ENCODE data around the gene IFT25. TPM values are rescaled to one million over a fixed set of nuclear protein-coding genes. Genes with fewer than 3 reads are reported as not detected.

Gene IFT25
- total RNA-seq, 1 donor from 2014 or later, result 29.4 TPM

DNA sequence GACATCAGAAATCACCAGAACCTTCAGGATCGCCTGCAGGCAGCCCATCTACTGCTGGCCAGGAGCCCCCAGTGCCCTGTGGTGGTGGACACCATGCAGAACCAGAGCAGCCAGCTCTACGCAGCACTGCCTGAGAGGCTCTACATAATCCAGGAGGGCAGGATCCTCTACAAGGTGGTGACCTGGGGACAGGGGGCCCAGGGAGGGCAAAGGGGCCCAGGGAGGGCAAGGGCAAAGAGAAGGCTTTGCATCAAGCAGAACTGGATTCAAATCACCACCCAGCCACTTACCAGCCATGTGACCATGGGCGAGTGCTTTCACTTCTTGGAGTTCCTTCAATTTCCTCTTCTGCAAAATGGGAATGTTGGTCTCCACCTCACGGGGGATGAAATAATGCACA lies 39.4 kb downstream of the IFT25 start:
- H3K4me1 ChIP-seq (ENCODE audit: insufficient read depth, low read length), result no peaks in the 10 kb centered on the region
- Mint-ChIP-seq H3K4me1 (ENCODE audit: low read depth, unreplicated experiment) (peaks cover 10% of the 10 kb centered on the region), H3K27ac (ENCODE audit: unreplicated experiment) (no peak overlapping the region), H3K9me3 (ENCODE audit: unreplicated experiment) (no peaks in the 10 kb centered on the region), H3K27me3 (ENCODE audit: low read depth, unreplicated experiment) (no peaks in the 10 kb centered on the region), H3K4me3 (ENCODE audit: unreplicated experiment) (no peak overlapping the region), H3K36me3 (ENCODE audit: low read depth, unreplicated experiment) (peaks cover 4% of the 10 kb centered on the region)
- no peaks in the 10 kb centered on the region for H3K79me2 ChIP-seq (ENCODE audit: insufficient read depth, low read length)
- no peaks in the 10 kb centered on the region for H3K27me3 ChIP-seq (ENCODE audit: insufficient read depth, low read length)
- H2AFZ ChIP-seq (ENCODE audit: low read depth, low read length), result no peak overlapping the region
- DNase-seq (ENCODE audit: low read depth) (no peak), FAIRE-seq (no peak)
- TF ChIP-seq EZH2 (IDR thresholded peaks at IDR 0.05; ENCODE audit: insufficient read depth, low read length), result no peak
- TF ChIP-seq CTCF (IDR thresholded peaks at IDR 0.05; ENCODE audit: insufficient read depth, low read depth, low read length), result no peak
- H3K4me2 ChIP-seq (ENCODE audit: low read length), result no peak overlapping the region
- no peaks in the 10 kb centered on the region for H4K20me1 ChIP-seq (ENCODE audit: insufficient read depth, low read length)
- H3K36me3 ChIP-seq (ENCODE audit: insufficient read depth, low read length), result no peaks in the 10 kb centered on the region
- no peaks in the 10 kb centered on the region for H3K9me3 ChIP-seq (ENCODE audit: insufficient read depth, low read depth, low read length)
- H3K9ac ChIP-seq (ENCODE audit: low read length), result no peak overlapping the region
- no peak overlapping the region for H3K27ac ChIP-seq (ENCODE audit: low read depth, low read length)
- H3K4me3 ChIP-seq (ENCODE audit: insufficient read depth, low read depth, low read length), result no peak overlapping the region

DNA sequence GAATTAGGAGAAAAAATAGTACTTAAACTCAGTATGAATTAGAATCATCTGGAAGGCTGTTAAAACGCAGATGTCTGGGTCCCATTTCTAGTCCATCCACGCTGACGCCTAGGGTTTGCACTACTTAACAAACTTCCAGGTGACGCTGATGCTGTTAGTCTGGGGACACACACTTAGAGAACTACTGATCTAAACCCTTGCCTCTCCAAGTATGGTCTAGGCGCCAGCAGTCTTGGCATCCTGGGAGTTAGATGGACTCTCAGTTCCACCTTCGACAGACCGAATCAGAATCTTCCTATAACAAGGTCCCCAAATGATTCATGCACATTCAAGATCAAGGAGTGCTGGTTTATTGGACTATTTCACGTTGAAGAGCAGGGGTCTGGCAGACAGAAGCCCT lies 40.0 kb downstream of the IFT25 start:
- Mint-ChIP-seq H3K4me3 (ENCODE audit: unreplicated experiment) (no peak overlapping the region), H3K9me3 (ENCODE audit: unreplicated experiment) (no peaks in the 10 kb centered on the region), H3K4me1 (ENCODE audit: low read depth, unreplicated experiment) (peaks cover 10% of the 10 kb centered on the region), H3K27me3 (ENCODE audit: low read depth, unreplicated experiment) (no peaks in the 10 kb centered on the region), H3K27ac (ENCODE audit: unreplicated experiment) (no peak overlapping the region), H3K36me3 (ENCODE audit: low read depth, unreplicated experiment) (peaks cover 4% of the 10 kb centered on the region)
- FAIRE-seq, result no peak
- no peak overlapping the region for H3K9ac ChIP-seq (ENCODE audit: low read length)
- H3K27ac ChIP-seq (ENCODE audit: low read depth, low read length), result no peak overlapping the region
- no peaks in the 10 kb centered on the region for H3K9me3 ChIP-seq (ENCODE audit: insufficient read depth, low read depth, low read length)
- H4K20me1 ChIP-seq (ENCODE audit: insufficient read depth, low read length), result no peaks in the 10 kb centered on the region
- no peak overlapping the region for H3K4me3 ChIP-seq (ENCODE audit: insufficient read depth, low read depth, low read length)
- TF ChIP-seq CTCF (IDR thresholded peaks at IDR 0.05; ENCODE audit: insufficient read depth, low read depth, low read length) (no peak), EZH2 (IDR thresholded peaks at IDR 0.05; ENCODE audit: insufficient read depth, low read length) (no peak)
- no peaks in the 10 kb centered on the region for H3K27me3 ChIP-seq (ENCODE audit: insufficient read depth, low read length)
- no peaks in the 10 kb centered on the region for H3K4me1 ChIP-seq (ENCODE audit: insufficient read depth, low read length)
- no peak for DNase-seq (ENCODE audit: low read depth)
- no peaks in the 10 kb centered on the region for H3K36me3 ChIP-seq (ENCODE audit: insufficient read depth, low read length)
- H3K4me2 ChIP-seq (ENCODE audit: low read length), result no peak overlapping the region
- no peaks in the 10 kb centered on the region for H3K79me2 ChIP-seq (ENCODE audit: insufficient read depth, low read length)
- H2AFZ ChIP-seq (ENCODE audit: low read depth, low read length), result no peak overlapping the region

DNA sequence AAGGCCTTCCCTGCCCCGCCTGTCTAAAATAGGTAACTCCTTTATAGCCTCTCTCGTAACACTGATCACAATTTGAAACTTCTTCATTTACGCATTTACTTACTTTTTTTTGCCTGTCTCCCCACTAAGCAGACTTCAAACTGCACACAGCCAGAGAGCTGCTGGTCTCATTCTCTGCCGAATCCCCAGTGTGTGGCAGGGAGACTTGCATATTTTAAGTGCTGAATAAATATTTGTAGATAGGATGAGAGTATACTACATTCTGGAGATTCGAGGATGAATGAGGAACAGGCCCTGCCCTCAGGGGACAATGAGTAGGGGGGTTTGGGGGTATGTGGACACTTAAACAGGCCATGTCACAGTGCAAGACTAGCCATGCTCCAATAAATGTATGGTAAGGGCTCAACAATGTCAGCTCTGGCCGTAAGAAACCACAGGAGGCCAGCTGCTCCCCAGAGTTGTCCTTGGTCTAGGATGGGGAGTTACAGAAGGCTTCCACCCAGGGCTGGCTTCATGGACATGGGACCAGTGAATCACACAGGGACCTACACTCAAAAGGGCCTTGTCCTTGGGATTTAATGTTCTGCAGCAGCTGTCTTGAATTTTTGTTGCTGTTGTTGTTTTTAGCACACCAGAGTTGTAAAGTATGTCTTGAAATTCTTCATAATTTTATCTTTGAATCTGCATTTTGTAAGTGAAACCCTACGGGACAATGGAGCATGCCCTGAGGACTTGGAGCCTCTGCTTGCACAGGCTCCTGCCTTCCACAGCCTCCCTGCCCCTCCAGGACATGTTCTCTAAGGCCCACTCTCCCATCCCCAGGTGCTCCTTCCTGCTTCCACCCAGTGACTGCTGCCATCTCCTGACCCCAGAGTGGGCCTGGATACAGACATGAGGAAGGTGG lies 43.0 kb downstream of the IFT25 start:
- no peak for TF ChIP-seq CTCF (IDR thresholded peaks at IDR 0.05; ENCODE audit: insufficient read depth, low read depth, low read length)
- no peak for TF ChIP-seq EZH2 (IDR thresholded peaks at IDR 0.05; ENCODE audit: insufficient read depth, low read length)

More for the DNA sequence above, 43.0 kb downstream of the IFT25 start:
- H4K20me1 ChIP-seq (ENCODE audit: insufficient read depth, low read length), result no peaks in the 10 kb centered on the region
- no peaks in the 10 kb centered on the region for H3K4me1 ChIP-seq (ENCODE audit: insufficient read depth, low read length)
- no peak overlapping the region for H3K4me2 ChIP-seq (ENCODE audit: low read length)
- no peak overlapping the region for H3K9ac ChIP-seq (ENCODE audit: low read length)
- H3K4me3 Mint-ChIP-seq (ENCODE audit: unreplicated experiment), result no peak overlapping the region
- no peaks in the 10 kb centered on the region for H3K9me3 Mint-ChIP-seq (ENCODE audit: unreplicated experiment)
- H2AFZ ChIP-seq (ENCODE audit: low read depth, low read length), result no peak overlapping the region
- no peaks in the 10 kb centered on the region for H3K9me3 ChIP-seq (ENCODE audit: insufficient read depth, low read depth, low read length)
- H3K4me3 ChIP-seq (ENCODE audit: insufficient read depth, low read depth, low read length), result no peak overlapping the region
- H3K79me2 ChIP-seq (ENCODE audit: insufficient read depth, low read length), result no peaks in the 10 kb centered on the region
- H3K4me1 Mint-ChIP-seq (ENCODE audit: low read depth, unreplicated experiment), result peaks cover 15% of the 10 kb centered on the region
- H3K27ac ChIP-seq (ENCODE audit: low read depth, low read length), result no peak overlapping the region
- H3K27ac Mint-ChIP-seq (ENCODE audit: unreplicated experiment), result no peak overlapping the region
- no peaks in the 10 kb centered on the region for H3K36me3 ChIP-seq (ENCODE audit: insufficient read depth, low read length)
- no peak for FAIRE-seq
- no peaks in the 10 kb centered on the region for H3K27me3 Mint-ChIP-seq (ENCODE audit: low read depth, unreplicated experiment)
- DNase-seq (ENCODE audit: low read depth), result no peak
- H3K36me3 Mint-ChIP-seq (ENCODE audit: low read depth, unreplicated experiment), result peaks cover 3% of the 10 kb centered on the region
- no peaks in the 10 kb centered on the region for H3K27me3 ChIP-seq (ENCODE audit: insufficient read depth, low read length)

Data from astrocyte (in vitro differentiated cells and primary cell).